A172 (cell line): ENCODE data around the gene TENM4. TPM values are rescaled to one million over a fixed set of nuclear protein-coding genes. Genes with fewer than 3 reads are reported as not detected.
"Not testable (repeated sequence)": the region's sequence is repeated elsewhere in the genome, so short reads cannot be mapped to it uniquely, and the experiment has no call there.

Experiments
- DNase-seq: peaks from one replicate; pipeline ENCODE4 v3.0.0-alpha.2; 2015; ENCODE audit warnings: low spot score
- total RNA-seq: library from RNA; depleted of rRNA; stranded (reverse); fragments of >200 nt; shearing (Covaris generic); gene quantifications from 2 replicates; pipeline ENCODE4 v1.2.3, GENCODE V29; 2014

The TENM4 gene
- total RNA-seq, 1 experiment from 2014 or later, result 0.91 TPM

DNA sequence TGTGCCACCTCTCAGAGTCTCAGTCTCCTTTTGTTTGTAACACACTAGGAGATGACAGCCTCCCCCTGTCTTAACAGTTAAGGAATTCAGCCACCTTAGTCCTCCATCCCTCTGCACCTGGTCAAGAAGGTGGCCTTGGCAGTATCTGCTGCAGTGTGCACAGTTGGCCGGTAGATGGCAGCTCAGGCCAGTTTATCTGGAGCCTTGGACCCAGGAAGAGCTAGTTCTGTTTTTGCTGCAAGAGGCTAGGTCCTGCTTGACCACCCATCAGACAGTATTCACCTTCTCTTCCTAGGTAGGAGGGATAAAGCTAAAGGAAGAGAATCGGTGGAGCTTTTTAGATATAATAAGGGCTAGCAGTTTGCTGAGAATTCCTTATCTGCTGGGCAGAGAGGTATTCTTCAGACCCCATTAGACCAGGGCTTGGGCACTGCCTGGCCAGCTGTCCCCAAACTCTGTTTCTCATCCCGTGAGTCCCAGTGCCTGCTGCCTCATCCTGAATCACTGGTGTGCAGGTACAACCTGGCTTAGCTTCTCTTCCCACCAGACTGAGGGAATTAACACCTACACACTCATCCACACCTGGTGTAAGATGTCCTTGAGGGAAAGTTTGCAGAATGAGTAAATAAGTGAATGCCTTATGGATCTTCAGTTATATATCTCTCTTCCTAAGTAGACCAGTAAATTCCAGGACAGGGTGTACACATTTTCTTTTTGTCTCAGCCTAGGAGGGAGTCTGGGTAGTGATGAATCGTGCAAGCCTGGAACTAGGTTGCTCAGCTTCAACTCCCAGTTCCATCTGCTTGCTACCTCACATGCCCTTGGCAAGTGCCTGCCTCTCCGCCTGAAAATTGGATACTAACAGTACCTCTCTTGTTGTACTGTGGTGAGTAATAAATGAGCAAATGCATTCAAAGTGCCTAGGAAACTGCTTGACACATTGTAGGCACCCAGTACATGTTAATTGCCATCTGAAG lies 795.3 kb downstream of the TENM4 start:
- peak; percentile 67 for DNase-seq

DNA sequence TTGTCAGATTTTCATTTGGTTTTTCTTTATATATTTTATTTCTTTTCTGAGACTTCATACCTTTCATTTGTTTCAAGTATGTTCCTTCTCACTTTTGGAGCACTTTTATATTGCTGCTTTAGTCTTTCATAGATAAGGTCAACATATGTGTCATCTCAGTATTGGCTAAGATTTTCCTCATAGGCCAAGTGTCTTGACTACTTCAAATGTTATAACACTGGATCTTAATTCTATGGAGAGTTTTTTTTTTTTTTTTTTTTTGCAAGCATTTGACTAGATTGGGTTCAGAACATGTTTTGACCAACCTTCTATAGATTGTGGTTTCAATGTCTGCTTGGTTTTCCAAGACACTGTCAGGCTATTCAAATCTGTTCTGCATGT lies 797.2 kb downstream of the TENM4 start:
- DNase-seq, result no peak

DNA sequence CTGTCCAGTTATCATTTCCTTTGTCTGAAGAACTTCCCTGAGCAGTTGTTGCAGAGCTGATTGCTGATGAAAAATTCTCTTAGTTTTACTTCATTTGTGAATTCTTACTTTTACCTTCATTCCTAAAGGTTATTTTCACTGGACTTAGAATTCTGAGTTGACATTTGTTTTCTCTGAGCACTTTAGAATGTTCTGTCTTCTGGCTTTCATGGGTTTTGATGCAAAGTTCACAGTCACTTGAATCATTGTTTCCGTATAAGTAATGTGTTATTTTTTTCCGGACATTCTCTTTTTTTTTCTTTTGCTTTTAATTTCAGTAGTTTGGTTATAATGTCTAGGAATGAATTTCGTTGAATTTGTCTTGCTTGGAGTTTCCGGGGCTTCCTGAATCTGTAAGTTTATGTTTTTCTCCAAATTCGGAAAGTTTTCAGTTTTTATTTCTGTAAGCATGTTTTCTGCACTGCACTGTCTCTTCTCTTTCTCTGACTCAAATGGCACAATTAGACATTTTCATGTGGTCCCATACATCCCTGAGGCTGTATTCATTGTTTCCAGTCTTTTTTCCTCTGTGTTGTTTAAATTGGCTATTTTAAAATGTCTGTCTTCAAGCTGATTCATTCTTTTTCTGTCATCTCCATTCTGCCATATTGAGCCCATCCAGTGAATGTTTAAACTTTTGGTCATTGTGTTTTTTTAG lies 797.7 kb downstream of the TENM4 start:
- no peak for DNase-seq

DNA sequence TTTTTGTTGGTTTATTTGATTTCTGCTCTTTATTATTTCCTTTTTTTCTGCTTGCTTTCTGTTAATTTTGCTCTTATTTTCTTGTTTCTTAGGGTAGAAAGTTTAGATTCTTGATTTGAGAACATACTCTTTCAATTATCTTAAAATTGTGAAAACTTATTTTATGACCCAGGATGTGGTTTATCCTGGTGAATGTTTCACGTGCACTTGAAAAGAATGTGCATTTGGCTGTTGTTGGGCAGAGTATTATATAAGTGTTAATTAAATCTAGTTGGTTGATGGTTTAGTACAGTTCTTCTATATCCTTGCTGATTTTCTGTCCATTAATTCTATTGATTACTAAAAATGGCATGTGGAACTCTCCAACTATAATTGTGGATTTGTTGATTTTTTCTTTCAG lies 799.3 kb downstream of the TENM4 start:
- DNase-seq, result no peak

DNA sequence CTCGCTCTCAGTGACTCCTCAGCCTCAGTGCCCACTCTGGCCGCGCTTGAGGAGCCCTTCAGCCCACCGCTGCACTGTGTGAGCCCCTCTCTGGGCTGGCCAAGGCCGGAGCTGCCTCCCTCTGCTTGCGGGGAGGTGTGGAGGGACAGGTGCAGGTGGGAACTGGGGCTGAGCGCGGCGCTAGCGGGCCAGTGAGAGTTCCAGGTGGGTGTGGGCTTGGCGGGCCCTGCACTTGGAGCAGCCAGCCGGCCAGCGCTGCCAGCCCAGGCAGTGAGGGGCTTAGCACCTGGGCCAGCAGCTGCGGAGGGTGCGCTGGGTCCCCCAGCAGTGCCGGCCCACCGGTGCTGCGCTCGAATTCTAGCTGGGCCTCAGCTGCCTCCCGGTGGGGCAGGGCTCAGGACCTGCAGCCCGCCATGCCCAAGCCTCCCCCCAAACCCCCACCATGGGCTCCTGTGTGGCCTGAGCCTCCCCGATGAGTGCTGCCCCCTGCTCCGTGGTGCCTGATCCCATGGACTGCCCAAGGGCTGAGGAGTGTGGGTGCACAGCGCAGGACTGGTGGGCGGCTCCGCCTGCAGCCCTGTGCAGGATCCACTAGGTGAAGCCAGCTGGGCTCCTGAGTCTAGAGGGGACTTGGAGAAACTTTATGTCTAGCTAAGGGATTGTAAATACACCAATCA lies 802.0 kb downstream of the TENM4 start:
- no peak for DNase-seq

DNA sequence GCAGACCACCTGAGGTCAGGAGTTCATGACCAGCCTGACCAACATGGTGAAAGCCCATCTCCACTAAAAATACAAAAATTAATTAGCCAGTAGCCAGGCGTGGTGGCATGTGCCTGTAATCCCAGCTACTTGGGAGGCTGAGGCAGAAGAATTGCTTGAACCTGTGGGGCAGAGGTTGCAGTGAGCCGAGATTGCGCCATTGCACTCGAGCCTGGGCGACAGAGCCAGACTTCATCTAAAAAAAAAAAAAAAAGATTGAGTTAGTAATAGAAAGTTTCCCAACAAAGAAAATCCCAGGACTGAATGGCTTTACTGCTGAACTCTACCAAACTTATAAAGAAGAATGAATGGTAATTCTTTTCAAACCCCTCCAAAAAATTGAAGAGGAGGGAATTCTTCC lies 803.3 kb downstream of the TENM4 start:
- DNase-seq, result not testable (repeated sequence)

DNA sequence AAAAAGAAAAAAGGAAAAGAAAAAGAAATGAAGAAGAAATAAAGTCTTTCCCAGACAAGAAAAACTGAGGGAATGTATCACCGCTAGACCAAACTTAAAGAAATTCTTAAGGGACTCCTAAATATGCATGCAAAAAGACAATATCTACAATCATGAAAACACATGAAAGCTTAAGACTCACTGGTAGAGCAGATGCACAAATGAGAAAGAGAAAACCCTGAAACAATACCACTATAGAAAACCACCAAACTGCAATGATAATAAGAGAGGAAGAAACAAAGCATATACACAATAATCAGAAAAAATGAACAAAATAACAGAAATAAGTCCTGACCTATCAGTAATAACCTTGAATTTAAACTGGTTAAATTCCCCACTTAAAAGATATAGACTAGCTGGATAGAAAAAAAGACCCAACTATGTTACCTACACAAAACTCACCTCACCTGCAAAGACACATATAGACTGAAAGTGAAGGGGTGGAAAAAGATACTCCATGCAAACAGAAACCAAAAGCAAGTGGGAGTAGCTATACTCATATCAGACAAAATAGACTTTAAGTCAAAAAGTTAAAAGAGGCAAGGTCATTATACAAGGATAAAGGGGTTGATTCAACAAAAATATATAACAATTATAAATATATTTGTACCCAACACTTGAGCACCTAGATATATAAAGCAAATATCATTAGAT lies 804.9 kb downstream of the TENM4 start:
- DNase-seq, result no peak

DNA sequence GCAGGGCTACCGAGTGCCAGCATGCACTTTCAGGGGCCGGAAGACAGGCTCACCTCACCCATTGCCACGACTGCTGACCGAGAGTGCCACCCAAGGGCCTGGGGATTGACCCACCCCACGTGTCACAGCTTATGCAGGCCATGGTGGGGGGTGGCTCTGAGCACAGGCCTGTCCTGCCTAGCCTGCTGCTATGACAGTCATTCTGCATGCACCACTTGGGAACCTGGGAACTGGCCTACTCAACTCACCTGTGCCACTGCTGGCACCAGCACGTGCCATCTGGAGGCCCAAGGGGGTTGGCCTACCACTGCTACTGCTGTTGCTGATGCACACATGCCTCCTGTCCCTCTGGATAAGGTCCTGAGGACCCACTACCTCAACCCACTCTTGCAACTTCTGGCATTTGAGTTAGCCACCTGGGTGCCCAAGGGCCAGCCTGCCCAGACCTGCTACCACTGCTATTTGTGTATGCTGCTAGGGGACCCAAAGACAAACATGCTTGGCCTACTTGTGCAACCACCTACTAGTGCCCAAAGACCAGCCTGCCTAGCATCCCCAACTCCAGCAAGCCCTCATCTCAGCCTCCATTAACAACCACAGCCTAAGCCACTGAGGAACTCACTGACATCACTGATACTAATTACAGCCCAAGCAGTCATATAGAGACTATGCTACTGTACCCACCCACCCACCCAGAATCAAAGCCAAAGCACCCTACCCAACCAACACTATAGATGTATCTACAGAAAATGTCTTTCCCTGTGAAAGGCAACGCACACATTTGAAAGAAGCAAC lies 807.1 kb downstream of the TENM4 start:
- DNase-seq, result no peak

DNA sequence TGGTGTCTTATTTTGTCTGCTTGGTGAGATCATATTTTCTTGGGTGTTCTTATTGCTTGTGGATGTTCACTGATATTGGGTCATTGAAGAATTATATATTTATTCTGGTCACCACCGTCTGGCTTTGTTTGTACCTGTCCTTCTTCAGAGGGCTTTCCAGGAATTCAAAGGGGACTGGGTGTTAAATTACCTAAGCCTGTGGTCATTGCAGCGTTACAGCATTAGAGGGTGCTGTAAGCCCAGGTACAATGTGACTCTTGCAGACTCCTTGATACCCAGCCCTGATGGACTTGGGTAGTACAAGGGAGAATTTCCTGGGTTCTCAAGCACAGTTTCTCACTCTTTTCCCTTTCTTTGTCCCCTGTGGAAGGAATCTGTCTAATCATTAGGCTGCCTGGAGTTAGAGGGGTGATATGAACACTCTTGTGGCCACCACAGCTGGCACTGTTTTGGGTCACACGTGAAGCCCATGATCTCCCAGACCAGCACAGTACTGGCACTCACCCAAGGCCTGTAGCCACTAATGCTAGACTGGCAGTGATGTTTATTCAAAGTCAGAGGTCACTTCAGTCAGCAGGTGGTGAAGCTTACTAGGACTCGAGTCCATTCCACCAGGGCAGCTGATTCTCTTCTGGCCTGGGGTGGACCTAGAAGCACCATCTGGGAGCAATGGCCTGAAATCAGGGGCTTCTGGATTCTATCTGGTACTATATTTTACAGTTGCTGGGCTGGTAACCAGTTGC lies 810.1 kb downstream of the TENM4 start:
- DNase-seq, result no peak

DNA sequence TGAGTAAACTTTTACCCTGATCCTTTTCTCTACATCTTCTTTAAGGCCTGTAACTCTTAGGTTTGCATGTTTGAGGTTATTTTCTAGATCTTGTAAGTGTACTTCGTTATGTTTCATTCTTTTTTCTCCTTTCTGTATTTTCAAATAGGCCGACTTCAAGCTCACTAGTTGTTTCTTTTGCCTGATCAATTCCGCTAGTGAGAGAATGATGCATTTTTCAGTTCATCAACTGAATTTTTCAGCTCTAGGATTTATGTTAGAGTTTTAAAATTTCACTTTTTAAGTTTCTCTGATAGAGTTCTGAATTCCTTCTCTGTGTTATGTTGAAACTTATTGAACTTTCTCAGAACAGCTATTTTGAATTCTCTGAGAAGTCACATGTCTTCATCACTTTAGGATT lies 810.7 kb downstream of the TENM4 start:
- no peak for DNase-seq

DNA sequence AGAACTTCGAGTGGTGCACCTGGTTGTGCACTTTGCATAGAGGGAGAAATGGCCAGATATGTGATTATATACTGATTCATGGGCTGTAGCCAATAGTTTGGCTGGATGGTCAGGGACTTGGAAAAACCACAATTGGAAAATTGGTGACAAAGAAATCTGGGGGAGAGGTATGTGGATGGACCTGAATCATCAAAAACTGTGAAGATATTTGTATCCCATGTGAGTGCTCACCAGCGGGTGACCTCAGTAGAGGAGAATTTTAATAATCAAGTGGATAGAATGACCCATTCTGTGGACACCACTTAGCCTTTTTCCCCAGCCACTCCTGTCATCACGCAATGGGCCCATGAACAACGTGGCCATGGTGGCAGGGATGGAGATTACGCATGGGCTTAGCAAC lies 818.2 kb downstream of the TENM4 start:
- no peak for DNase-seq

DNA sequence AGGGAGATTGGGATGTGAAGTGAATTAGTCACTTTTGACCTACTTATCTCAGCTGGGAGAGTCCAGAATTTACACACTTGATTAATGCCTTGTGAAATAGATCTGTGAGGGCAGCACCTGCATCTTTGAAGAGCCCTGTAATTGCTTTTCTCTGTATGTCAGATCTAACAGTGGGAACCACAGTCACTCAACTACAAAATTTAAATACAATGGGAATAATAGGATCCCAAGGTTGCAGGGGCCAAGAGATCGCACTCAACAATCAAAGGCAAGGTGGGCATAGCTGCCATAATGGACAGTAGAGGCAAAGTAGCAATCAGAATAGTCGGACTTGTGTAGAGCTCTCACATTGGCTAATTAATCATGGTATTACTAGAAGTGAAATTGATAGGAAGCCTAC lies 820.7 kb downstream of the TENM4 start:
- no peak for DNase-seq

DNA sequence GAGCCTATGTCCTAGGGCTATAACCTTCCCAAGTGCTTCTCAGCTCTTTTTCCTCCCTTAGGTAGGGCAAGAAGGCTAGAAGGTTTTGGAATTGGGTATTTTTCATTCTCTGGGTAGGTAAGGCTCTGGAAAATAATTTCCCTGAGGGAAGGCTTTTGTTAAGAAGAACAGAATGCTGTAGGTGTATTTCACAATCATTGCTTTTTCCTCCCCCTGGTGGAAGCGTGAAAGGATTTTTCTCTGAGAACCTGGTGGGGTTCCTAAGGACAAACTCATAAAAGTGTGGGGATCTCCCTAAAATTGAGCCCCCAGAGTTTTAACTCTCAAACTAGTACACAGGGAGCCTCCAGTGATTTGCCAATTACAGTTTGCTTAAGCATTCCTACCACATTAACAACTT lies 825.1 kb downstream of the TENM4 start:
- no peak for DNase-seq

DNA sequence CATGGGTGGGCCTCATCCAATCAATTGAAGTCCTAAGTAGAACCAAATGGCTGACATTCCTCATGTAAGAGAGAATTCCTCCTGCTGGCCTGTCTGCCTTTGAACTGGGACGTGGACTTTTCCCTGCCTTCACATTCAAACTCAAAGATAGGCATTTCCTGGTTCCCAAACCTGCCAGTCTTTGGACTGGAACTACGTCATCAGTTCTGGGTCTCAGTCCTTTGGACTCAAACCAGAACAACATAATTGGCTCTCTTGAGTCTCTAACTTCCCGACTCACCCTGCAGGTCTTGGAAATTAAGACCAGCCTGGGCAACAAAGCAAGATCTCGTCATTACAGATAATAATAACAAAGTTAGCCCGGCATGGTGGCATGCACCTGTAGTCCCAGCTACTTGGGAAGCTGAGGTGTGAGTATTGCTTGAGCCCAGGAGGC lies 827.4 kb downstream of the TENM4 start:
- DNase-seq, result no peak

DNA sequence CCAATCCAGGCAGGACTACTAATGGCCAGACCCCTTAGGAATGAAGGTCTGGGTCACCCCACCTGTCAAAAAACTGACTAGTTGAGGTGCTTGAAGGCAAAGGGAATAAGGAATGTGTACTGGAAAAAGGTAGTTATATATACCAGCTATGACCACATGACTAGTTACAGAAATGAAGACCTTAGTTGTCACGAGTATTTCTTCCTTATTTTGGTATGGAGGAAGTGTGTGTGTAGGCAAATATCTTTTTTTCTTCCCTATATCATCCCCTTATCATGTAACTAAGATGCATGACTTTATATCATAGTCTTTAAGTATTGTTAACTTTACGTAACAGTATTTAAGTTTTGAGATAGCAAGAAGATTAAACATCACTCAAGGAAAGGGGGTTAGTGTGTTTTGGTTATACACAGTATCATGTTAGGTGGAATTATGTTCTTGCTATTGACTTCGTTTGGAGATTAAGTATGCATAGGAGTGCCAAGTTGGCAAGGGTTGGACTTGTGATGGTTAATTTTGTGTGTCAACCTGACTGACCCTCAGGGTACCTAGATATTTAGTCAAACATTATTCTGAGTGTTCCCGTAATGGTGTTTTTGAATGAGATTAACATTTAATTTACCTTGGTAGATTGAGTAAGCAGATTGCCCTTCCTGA lies 828.0 kb downstream of the TENM4 start:
- no peak for DNase-seq

DNA sequence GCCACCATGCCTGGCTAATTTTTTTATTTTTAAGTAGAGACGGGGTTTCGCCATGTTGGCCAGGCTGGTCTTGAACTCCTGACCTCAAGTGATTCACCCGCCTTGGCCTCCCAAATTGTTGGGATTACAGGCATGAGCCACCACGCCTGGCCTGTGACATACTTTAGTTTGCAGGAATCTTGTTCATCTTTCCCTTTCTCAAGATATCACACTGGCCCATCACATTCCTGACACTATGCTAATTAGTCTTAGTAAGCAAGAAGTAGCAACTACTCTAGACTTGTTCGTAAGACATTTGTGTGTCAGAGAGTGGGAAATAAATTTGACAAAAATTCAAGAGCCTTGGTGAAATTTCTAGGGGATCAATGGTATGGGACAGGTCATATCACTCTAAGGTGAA lies 831.5 kb downstream of the TENM4 start:
- DNase-seq, result not testable (repeated sequence)

DNA sequence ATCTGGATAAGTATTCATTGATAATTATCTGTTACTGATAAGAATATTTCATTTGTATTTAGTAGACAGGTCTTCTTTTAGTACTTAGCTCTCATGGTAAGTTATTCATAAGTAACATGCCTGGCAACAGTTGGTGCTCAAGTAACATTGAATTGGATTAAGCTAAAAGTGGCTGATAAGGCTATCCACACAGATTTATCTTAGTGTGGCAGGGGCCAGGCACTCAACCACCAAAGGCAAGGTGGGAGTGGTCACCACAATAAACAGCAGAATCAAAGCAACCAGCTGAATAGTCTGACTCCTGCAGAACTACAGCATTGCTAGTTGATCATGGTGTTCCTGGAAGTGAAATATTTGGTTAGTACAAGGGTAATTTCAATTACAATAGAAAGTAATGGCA lies 833.1 kb downstream of the TENM4 start:
- no peak for DNase-seq

DNA sequence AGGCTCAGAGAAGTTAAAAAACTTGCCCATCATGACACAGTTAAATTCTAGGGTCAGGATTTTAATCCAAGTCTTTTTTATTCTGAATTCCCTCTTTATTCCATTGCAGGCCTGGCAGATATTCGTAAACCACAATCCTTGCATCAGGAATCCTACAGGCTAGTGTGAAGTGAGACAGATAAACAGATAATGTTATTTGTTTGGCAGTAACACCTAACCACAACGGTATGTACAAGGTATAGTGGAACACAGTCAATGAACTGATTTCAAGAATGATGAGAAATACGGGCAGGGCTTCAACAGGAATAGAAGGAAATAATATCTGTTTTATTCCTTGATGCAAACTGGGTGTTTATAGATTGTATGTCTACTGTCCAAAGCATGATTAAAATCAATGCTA lies 834.2 kb downstream of the TENM4 start:
- DNase-seq, result no peak

DNA sequence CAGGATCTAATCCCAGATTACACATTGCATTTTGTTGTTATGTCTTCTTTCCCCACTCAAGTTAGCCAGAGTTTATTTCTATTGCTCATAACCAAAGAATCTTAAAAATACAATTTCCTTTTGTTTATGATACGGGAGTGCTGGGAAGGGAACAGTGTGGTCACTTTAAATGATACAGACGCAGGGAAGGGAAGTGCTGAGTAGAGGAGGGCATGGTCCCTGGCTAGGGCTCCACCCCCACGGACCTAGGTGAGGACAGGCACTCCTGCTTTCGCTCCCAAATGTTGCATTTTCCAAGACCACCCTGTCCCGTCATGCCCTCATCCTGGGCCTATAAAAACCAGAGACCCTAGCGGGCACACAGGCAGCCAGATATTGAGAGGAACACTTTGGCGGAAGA lies 835.5 kb downstream of the TENM4 start:
- no peak for DNase-seq

DNA sequence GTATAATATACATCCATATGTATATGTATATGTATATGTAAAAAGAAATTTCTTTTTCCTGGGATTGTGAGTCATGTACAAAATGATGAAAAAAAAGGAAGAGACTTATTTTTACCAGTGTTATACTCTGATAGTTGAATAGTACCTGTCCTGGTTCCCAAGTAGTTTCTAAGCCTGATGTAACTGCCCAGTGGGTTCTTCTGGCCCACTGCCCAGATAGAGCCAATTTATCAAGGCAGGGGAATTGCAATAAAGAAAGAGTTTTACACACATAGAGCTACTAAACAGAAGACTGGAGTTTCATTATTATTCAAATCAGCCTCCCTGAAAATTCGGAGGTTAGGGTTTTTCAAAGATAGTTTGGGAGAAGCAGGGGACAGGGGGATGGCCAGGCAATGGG lies 837.0 kb downstream of the TENM4 start:
- DNase-seq, result no peak
